ENCODE measurements around the gene MEIS2.

Gene MEIS2

GRCh38 chr15:36856339-36856973 lies 243.9 kb downstream of the MEIS2 start:
- no peak for DNase-seq

- no peak for DNase-seq
Observed at GRCh38 chr15:36850864-36851263, 249.5 kb downstream of the MEIS2 start.

- no peak for DNase-seq
Observed at GRCh38 chr15:36845270-36845669, 255.1 kb downstream of the MEIS2 start.

- DNase-seq, result no peak
Observed at GRCh38 chr15:36844534-36844998, 255.8 kb downstream of the MEIS2 start.

- DNase-seq, result no peak
Observed at GRCh38 chr15:36843822-36844221, 256.5 kb downstream of the MEIS2 start.

- no peak for DNase-seq
Observed at GRCh38 chr15:36841193-36841592, 259.2 kb downstream of the MEIS2 start.
